SK-N-DZ (cell line): ENCODE data around the gene HDAC8.
A peak's percentile ranks its signal among the peaks of the same experiment; 100 is the strongest.
"Not testable (repeated sequence)": the region's sequence is repeated elsewhere in the genome, so short reads cannot be mapped to it uniquely, and the experiment has no call there.

Experiments used
- DNase-seq: peaks from one replicate; pipeline ENCODE4 v3.0.0-alpha.2; 2015; ENCODE audit warnings: low spot score

HDAC8 gene

DNA sequence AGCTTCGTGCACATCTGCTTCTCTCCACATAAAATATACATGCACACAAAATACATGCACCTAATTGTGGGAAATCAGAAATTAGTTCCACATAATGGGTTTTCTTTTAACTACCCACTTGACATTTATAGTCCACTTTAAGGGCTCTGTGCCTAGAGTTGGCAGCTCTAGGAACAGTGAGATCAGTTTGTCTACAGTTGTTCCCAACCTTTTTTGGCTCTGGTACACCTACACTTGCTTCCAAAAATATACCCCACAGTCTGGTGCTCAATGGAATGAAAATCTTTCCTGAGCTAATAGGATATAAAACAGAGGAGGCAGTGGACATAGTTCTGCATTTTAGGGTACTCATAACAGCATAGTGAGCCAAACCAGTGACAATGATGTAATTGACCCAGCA, 36.1 kb downstream of the HDAC8 start:
- DNase-seq, result no peak

DNA sequence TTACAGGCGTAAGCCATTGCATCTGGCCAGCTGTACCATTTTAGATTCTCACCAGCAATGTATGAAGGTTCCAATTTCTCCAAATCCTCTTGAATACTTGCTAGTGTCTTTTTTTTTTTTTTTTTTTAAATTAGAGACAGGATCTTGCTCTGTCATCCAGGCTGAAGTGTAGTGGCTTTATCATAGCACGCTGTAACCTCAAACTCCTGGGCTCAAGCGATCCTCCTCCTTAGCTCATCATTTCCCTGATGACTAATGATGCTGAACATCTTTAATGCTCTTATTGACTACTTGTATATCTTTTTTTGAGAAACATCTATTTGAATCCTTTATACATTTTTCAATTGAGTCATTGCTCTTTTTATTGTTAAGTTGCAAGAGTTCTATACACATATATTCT, 40.3 kb downstream of the HDAC8 start:
- no peak for DNase-seq

DNA sequence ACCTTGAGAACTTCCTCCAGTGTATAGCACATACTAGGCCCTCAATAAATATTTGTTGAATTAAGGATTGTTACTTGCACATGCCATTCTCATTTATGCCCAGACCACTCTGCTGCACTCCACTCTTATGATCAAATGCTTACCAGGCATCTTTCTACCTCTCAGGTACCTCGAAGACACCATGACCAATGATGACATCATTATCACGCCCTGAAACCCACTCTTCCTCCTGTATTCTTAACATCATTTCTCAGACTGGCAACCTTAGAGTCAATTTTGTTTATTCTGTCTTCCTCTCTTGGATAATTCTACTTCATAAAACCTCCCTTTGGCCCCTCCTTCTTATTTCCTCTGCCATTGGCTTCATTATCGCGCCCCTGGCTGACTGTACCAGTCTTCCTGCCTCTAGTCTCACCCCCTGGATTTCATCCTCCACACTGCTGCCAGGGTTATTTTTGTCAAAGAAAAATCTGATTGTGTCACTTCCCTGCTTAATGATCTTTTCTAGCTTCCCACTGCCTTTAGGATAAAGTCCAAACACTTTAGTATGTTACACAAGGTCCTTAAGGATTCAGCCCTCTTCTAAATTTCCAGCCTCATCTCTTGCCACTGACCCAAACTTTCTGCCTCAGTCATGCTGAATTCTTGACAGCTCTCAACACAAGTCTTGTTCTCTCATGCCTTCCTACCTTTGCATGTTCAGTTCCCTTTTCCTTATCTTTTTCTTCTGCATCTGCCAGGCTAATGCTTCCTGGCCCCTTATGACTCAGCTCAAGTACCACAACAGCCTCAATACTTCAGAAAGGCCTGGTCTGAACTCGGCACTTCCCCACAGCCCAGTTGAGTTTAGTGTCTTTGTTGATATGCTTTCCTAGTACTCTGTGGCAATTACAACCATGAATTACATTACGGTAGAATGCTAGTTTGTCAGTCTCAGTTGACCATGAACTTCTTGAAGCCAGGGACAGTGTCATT, 45.8 kb downstream of the HDAC8 start:
- DNase-seq, result no peak

DNA sequence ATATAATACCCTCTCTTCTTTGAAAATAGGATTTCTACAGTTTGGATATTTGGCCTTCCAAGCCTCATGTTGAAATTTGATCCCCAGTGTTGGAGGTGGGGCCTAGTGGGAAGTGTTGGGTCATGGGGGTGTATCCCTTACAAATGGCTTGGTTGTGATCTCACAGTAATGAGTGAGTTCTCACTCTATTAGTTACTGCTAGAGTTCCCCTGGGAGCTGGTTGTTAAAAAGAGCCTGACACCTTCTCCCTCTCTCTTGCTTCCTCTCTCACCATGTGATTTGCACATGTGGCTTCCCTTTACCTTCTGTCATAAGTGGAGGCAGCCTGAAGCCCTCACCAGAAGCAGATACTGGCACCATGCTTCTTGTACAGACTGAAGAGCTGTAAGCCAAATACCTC, 73.9 kb downstream of the HDAC8 start:
- no peak for DNase-seq

DNA sequence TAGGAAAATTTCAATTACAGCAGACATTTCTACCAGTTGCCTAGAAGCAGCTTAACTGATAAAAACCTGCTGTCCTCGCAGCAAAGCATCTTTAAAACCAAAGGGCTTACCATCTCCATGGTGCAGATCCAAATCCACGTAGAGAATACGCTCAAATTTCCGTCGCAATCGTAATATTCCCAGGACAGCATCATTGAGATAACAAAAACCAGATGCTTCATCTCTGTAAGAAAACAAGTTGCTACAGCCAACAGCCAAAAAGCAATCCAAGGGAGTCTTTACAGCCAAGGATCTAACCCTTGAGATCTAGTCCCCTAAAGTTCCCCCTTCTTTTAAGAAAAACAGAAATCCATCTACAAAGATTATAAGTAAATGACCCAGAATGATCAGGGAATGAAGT, 77.6 kb downstream of the HDAC8 start:
- DNase-seq, result peak; percentile 34

DNA sequence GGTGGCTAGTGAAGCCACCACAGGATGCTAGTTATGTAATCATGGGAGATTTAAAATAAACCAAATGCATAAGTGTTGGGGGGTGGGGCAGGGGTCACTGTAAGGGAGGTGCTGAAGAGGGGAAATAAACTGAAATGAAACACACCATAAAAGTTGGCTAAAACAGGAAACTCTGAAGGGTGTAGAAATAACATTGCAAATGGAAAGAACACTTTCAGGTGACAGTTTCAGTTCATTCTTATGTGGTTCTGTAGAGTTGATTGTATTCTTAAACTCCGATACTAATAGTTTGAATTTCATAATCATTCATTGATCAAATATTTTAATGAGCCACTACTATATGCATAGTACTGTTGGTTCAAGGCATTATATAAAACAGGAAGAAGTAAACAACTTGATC, 80.1 kb downstream of the HDAC8 start:
- no peak for DNase-seq

DNA sequence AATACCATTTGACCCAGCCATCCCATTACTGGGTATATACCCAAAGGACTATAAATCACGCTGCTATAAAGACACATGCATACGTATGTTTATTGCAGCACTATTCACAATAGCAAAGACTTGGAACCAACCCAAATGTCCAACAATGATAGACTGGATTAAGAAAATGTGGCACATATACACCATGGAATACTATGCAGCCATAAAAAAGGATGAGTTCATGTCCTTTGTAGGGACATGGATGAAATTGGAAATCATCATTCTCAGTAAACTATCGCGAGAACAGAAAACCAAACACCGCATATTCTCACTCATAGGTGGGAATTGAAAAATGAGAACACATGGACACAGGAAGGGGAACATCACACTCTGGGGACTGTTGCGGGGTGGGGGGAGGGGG, 82.4 kb downstream of the HDAC8 start:
- DNase-seq, result not testable (repeated sequence)

DNA sequence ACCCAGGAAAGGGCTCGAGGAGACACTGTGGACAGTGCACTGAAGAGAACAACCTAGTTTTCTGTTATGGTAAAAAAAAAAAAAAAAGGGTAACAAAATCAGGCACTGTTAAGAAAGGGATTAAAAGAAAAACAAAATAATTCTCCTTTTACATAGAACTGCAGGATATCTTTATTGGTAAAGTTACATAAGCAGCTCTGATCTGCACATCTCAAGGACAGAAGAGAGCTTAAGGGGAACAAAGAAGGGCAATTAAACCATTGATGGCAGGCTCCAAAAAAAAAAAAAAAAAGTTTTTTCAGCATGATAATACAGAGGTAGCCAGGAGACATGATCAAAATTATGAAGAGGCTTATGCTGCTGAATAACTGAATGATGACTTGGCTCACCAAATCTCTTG, 85.0 kb downstream of the HDAC8 start:
- DNase-seq, result no peak

DNA sequence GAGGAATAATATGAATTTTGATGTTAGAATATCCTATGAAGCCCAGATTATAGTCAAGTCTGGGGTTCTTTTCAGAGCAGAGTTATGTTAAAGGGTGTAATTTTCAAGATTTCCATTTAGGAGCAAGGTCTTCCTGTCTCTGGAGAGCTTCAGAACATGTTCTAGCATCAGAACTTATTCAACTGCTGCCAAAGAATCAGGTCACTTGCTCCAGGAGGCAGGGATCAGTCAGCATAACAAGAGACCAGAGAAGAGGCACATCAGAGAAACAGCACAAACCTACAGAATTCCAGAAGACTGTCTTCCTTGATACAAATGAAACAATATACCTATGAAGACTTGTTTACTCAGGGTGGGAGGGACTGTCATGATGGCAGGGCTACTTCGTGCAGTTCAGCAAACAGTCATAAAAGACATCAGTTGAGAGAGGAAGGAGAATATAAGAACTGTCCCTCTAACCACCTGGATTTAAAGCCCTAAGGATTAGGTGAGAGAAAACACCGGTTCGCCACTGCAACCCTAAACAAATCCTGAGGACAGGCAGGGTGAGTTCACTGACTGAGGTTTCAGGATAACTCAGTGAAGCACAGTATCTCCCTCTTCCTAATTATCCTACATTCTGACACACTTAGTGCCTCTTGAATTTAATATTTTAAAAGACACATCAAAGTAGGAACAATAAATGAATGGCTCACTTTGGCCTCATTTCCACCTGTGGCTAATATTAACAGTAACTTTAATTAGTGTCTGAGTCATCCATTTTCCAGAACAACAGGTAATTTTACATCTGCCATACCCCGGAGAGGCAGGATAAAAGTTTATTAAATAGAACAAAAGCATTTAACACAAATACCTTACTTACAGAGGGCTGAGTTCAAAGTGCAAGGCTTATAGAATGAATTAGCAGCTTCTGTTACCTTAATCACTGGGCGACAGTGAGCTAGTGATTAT, 93.0 kb downstream of the HDAC8 start:
- no peak for DNase-seq

DNA sequence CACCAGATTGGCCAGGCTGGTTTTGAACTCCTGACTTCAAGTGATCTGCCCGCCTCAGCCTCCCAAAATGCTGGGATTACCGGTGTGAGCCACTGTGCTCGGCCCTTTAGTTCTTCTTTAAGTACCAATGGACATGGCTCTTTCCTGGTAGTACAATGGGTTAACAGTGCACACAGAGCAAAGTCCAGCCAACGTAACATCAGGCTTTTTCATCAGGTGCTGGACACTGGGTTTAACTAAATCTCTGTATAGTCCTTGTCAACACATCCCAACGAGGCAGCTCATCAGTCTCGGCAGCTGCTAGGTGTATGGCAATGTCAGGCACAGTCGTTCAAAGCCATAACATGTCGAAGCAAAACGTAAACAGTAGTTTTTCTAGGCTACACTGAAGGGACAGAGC, 93.8 kb downstream of the HDAC8 start:
- no peak for DNase-seq

DNA sequence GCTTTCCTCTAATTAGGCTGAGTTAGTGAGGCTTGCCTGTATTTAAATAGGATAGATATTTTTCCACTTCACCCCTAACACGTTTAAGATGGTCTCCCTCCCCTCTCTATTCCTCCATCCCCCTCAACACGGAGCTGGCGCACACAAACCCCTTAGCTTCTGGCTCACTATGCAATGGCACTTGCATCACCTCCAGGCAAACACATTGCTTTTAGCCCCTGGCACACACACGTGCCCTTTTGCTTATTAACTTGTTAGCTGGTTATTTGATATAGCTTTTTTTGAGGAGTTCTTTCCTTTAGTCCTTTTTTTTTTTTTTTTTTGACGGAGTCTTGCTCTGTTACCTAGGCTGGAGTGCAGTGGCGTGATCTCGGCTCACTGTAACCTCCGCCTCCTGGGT, 94.3 kb downstream of the HDAC8 start:
- no peak for DNase-seq

DNA sequence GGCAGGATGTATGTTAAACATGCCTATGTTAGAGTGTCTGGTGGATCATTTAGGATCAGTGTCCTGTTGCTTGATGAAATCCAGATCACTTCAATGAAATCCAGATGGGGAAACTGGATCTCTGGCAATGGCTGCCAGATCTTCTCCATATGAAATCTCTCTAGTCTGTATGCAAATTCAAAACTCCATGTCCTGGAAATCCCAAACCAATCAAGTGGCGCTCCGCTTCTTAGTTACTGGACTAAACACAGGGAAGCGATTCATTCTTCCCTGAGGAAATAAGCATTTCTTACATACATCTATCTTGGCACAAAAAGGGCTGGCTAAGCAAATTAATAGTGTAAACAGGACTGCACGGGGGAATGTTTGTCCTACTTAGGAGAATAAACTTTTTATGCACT, 94.9 kb downstream of the HDAC8 start:
- DNase-seq, result peak; percentile 70

DNA sequence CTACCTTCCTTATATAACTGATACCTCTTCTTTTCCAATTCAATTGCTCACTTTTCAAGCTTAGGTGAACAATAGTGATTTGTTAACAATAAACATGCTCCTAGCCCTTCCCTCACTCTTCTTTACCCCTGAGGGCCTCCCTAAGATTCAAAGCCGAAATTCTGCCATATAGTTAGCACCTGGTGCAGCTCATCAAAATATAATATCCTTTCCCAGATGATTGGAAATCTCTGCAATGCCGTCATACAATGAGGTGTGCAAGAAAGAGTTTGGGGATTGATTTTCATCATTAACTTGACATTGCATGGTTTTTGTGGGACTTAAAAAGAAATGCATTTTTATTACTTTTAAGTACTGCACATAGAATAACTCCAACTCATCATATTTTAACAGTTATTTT, 95.3 kb downstream of the HDAC8 start:
- no peak for DNase-seq

DNA sequence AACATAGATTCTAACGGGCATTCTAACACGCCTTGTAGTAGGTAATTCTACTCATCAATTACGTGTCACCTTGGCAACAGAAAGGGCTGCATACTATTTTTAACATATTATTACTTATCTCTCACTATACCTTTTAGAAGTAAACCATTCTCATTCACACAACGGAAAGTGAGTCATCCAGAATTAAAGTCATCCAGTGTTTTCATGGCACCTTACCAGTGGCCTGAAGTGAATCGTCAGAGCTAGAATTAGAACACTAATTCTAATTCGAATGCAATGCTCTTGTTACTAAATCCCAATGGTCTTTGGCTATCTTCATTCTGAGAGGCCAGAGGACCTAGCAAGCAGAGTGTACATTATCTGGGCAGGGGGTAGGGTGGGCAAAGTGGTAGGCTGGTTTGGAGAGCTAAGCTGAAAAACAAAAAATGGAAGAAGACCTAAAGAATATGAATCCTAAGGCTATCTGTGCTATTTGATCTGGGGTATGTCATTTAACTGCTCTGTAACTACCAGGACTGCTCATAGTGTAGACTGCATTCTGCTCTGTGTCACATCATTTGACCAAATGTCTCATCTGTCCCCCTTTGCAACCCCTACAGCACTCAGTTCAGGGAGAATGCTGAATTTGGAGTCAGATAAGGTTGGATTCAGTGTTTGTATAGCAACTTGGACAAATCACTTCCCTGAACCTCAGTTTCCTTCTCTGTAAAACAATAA, 96.5 kb downstream of the HDAC8 start:
- DNase-seq, result no peak

DNA sequence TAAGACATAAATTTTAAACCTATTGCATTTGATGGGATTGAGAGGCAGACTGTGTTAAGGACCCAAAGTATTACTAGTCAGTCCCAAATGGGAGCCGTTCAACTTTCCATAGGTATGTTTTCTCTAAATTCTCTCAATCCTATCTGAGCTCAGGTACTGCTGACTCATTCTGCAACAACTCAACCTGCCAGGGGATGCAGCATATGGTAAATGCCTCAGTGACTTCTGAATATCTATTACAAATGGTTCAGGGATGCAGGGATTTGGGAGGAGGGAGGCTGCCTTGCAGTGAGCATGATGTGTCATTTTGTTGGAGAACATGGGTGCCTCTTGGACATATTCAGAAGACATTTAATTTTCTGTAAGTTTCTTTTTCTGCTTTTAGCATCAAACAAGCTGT, 97.3 kb downstream of the HDAC8 start:
- no peak for DNase-seq

DNA sequence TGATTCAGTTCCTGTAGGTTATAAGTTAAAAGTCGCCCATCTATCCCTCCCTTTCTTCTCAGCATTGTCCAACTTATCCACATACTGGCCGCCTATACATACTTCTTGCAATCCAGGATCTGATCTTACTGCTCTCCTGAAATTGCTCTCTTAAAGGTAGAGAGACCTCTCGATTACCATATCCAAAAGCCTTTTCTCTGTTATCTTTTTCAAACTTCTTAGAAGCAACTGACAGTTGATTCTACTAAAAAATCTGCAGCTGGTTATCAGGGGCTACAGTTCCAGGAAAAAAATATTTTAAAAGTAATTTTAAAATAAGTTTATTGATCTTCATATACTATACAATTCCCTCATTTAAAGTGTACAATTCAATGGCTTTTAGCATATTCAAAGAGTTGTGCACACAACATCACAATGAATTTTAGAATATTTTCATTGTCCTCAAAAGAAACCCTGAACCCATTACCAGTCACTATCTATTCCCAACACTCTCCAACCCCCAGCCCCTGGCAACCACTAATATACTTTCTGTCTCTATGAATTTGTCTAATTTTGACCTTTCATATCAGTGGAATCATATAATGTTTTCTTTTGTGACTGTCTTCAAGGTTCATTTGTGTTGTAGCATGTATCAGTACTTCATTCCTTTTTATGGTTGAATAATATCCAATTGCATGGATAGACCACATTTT, 102.0 kb downstream of the HDAC8 start:
- no peak for DNase-seq

DNA sequence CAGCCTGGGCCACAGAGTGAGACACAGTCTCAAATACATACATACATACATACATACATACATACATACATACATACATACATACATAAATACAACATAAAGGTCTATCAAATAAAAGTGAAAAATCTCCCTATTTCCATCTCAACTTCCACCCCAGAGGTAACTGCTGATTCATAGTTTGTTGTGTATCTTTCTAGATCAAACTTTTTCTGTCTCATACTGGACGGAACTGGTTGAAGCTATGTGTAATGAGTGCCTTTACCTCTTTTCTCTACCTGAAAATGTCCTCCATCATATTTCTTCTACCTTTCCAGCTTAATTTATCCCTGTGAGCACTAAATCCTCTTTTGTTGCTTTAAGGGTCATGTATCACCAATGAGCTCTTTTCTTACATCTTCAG, 102.5 kb downstream of the HDAC8 start:
- no peak for DNase-seq

DNA sequence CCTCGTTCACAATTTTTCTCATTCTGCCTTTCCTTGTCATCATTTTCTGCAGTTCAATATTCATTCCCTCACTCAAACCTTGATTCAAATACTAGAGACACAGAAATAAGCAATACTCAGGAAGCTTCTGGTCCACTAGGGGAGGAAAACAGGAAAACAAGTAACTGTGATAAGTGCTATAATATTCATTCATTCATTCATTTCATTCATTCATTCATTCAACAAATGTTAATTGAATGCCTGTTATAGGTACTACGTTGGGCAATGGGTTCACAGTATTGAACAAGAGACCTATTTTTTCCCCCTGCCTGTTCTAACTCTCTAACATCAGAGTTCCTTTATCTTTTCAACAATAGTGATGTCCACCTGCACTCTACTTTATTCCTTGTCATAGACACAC, 104.0 kb downstream of the HDAC8 start:
- no peak for DNase-seq

DNA sequence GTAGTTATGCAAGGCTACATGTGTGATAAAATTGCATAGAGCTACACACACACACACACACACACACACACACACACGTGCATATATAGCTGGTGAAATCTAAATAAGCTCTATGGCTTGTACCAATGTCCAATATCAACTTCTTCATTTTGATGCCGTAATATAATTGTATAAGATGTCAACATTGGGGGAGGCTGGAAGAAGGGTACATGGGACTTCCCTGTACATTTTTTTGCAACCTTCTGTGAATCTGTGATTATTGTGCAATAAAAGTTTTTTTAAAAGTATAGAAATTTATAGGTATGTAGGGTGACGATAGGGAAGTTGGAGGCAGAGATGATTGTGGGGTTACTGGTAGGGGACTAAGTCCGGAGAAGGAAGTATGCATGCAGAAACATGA, 105.5 kb downstream of the HDAC8 start:
- DNase-seq, result no peak

DNA sequence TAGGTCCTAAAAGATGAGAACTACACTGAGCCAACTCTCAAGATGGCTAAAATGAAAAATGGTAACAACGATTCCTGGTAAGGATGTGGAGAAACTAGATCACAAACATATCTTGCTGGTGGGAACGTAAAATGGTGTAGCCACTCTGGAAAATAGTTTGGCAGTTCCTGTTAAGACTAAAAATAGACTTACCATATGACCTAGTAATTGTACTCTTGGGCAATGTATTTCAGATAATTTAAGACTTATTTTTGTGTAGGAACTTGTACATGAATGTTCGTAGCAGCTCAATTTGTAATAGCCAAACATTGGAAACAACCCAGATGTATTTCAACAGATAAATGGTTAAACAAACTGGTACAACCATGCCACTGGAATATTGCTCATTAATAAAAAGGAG, 106.2 kb downstream of the HDAC8 start:
- no peak for DNase-seq

DNA sequence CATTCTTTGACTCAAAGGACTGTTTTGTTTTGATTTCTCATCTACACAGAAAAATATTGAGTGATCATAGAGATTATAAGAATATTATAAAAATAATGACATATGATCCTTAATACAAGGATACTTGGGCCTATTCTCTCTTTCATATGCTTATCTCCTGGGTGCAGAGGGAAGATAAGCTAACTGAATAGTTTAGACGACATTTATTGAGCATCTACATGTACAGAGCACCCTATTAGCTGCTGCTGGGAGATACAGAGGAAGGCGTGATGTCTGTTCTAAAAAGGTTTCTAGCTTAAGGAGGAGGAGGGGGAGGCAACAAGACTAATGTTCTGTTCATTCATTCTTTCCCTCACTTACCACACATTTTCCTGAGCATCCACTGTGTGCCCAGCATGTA, 106.8 kb downstream of the HDAC8 start:
- no peak for DNase-seq
